Peyer's patch (tissue), 4 donors: ENCODE data around the gene RSPO1. TPM values are rescaled to one million over a fixed set of nuclear protein-coding genes. Genes with fewer than 3 reads are reported as not detected.

Experiments
- DNase-seq, 3 donors: peaks; one replicate each; pipeline ENCODE4 v3.0.0-alpha.2; 2017 to 2019
- H3K27ac ChIP-seq, 4 donors: fragments of 200-600 bp; sonication (generic); one replicate each; pipeline ENCODE4 v1.5.1; 2016 to 2019
- H3K27me3 ChIP-seq, 2 donors: fragments of 200-600 bp; sonication (generic); one replicate each; pipeline ENCODE4 v1.5.1; 2019
- H3K36me3 ChIP-seq, 3 donors: fragments of 200-600 bp; sonication (generic); one replicate each; pipeline ENCODE4 v1.5.1; 2016 to 2019
- H3K4me1 ChIP-seq, 4 donors: fragments of 200-600 bp; sonication (generic); one replicate each; pipeline ENCODE4 v1.5.1; 2016 to 2019
- H3K4me3 ChIP-seq, 4 donors: fragments of 200-600 bp; sonication (generic); 1 replicate in 3 of 4; 2 replicates in 1 of 4; pipeline ENCODE4 v1.5.1; 2016 to 2019; ENCODE audit warnings: mild to moderate bottlenecking in 1 of 4
- H3K9me3 ChIP-seq, 4 donors: fragments of 200-600 bp; sonication (generic); one replicate each; pipeline ENCODE4 v1.5.1; 2016 to 2019; ENCODE audit warnings: mild to moderate bottlenecking in 1 of 4
- CTCF ChIP-seq, 6 experiments: fragments of 450-650 bp in 4 of 6; fragments of 200-600 bp in 2 of 6; sonication (generic) in 1 of 6; IDR thresholded peaks; one replicate each; pipeline ENCODE4 v1.5.1; 2017 to 2019; ENCODE audit warnings: antibody characterized with exemption in 6 of 6, mild to moderate bottlenecking in 3 of 6, moderate library complexity in 1 of 6
- POLR2A ChIP-seq, 2 donors: fragments of 450-650 bp; IDR thresholded peaks; one replicate each; pipeline ENCODE4 v1.5.1; 2017; ENCODE audit warnings: antibody characterized with exemption in 2 of 2, mild to moderate bottlenecking in 2 of 2, moderate library complexity in 2 of 2
- total RNA-seq, 4 donors: library from RNA; depleted of rRNA; stranded (reverse); fragments of >200 nt; gene quantifications; one replicate each; pipeline ENCODE4 v1.1.0, GENCODE V29; 2016

The RSPO1 gene
- total RNA-seq, 4 donors from 2014 or later: 0.35 to 2.5 (median 1.4) TPM

GRCh38 chr1:37647281-37647680 is 12.6 kb upstream of the RSPO1 start:
- no peaks in the 10 kb centered on the region for H3K27me3 ChIP-seq
- no peaks in the 10 kb centered on the region for H3K9me3 ChIP-seq
- no peak for DNase-seq
- H3K36me3 ChIP-seq: no peaks in the 10 kb centered on the region
- no peak for TF ChIP-seq CTCF (IDR thresholded peaks at IDR 0.05)
- no peak for TF ChIP-seq POLR2A (IDR thresholded peaks at IDR 0.05)
- H3K27ac ChIP-seq: no peak overlapping the region
- H3K4me3 ChIP-seq: no peak overlapping the region
- H3K4me1 ChIP-seq: no peaks in the 10 kb centered on the region

GRCh38 chr1:37641059-37641458 is 6.4 kb upstream of the RSPO1 start:
- TF ChIP-seq CTCF (IDR thresholded peaks at IDR 0.05): no peak
- TF ChIP-seq POLR2A (IDR thresholded peaks at IDR 0.05): no peak
- Histone ChIP-seq H3K36me3 (no peaks in the 10 kb centered on the region), H3K4me3 (no peak overlapping the region), H3K27ac (no peak overlapping the region), H3K27me3 (no peaks in the 10 kb centered on the region), H3K9me3 (no peaks in the 10 kb centered on the region), H3K4me1 (no peaks in the 10 kb centered on the region)
- no peak for DNase-seq

GRCh38 chr1:37636435-37636834 is 1.7 kb upstream of the RSPO1 start:
- TF ChIP-seq CTCF (IDR thresholded peaks at IDR 0.05) (no peak), POLR2A (IDR thresholded peaks at IDR 0.05) (no peak)
- Histone ChIP-seq H3K27me3 (peaks cover 0 to 24% of the 10 kb centered on the region in 2 donors), H3K4me3 (no peak overlapping the region), H3K36me3 (no peaks in the 10 kb centered on the region), H3K27ac (no peak overlapping the region), H3K9me3 (no peaks in the 10 kb centered on the region), H3K4me1 (peaks cover 0 to 8% (median 3%) of the 10 kb centered on the region in 4 donors)
- no peak for DNase-seq

- TF ChIP-seq POLR2A (IDR thresholded peaks at IDR 0.05) (no peak), CTCF (IDR thresholded peaks at IDR 0.05) (no peak)
- H3K27ac ChIP-seq: peak overlapping the region in 1 of 4 donors; percentile 55
- DNase-seq: no peak
- no peaks in the 10 kb centered on the region for H3K9me3 ChIP-seq
- H3K4me3 ChIP-seq: peak overlapping the region; percentile 24 to 45 (median 42)
- peaks cover 0 to 24% of the 10 kb centered on the region in 2 donors for H3K27me3 ChIP-seq
- H3K36me3 ChIP-seq: no peaks in the 10 kb centered on the region
- H3K4me1 ChIP-seq: peaks cover 0 to 8% (median 3%) of the 10 kb centered on the region in 4 donors
Observed at GRCh38 chr1:37634992-37635902, 555 bp upstream of the RSPO1 start.

DNA sequence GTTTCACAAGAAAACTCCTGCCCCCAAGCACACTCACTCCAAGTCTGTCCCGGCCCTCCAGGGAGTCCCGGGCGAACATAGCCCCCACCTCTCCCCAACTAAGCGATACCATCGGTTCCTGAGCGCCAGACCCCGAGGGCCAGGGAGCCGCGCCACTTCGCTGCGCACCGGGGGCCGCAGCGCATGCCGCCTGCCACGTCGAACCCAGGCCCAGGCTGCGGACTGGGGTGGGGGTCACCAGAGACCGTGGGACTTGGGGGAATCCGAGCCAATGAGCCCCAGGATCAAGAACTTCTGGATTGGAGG is 801 bp downstream of the RSPO1 start:
- no peaks in the 10 kb centered on the region for H3K36me3 ChIP-seq
- peak overlapping the region; percentile 24 to 45 (median 42) for H3K4me3 ChIP-seq
- no peak for DNase-seq
- H3K9me3 ChIP-seq: no peaks in the 10 kb centered on the region
- peaks cover 0 to 8% (median 3%) of the 10 kb centered on the region in 4 donors for H3K4me1 ChIP-seq
- peaks cover 0 to 24% of the 10 kb centered on the region in 2 donors for H3K27me3 ChIP-seq
- H3K27ac ChIP-seq: peak overlapping the region in 1 of 4 donors; percentile 55
- TF ChIP-seq POLR2A (IDR thresholded peaks at IDR 0.05) (no peak), CTCF (IDR thresholded peaks at IDR 0.05) (no peak)
